ENCODE measurements around the gene USP20.
"Not testable (repeated sequence)": the region's sequence is repeated elsewhere in the genome, so short reads cannot be mapped to it uniquely, and the experiment has no call there.

Gene USP20

GRCh38 chr9:129835128-129835859 is at the start of gene USP20, which contains the start of gene C9orf78:
Gene USP20 (plus strand): TSS chr9:129835458. CDS start chr9:129852556, 17,098 bp downstream.
Gene C9orf78 (minus strand): TSS chr9:129835275. CDS start chr9:129835221, 54 bp downstream.
- FAIRE-seq, result no peak

DNA sequence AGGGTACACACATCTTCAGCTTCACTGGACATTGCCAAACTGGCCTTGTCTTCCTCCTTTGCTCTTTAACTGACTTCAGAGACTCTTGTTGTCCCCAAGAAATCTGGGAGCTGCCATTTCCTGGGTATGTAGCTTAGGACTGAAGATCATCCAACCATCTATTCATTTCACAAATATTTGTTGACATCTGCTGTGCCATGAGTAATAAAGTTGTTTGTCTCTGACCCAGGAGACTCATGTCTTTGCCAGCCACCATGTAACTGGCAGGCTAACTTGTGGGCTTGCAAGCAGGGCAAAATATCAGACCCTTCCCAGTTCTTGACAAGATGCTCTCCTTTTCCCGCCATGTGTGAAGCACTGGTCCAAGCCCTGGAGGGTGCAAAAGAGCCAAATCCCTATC is 49.4 kb upstream of the USP20 start:
- no peak for FAIRE-seq

DNA sequence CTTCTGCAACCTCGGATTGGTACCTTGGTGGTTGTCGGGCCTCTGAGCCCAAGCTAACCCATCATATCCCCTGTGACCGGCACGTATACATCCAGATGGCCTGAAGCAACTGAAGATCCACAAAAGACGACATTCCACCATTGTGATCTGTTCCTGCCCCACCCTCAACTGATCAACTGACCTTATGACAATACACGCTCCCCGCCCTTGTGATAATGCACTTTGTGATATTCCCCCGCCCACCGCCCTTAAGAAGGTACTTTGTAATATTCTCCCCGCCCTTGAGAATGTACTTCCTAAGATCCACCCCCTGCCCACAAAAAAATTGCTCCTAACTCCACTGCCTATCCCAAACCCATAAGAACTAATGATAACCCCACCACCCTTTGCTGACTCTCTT is 48.8 kb upstream of the USP20 start:
- FAIRE-seq, result no peak

- no peak for FAIRE-seq
These were observed 40.7 kb upstream of the USP20 start for GRCh38 chr9:129794549-129794948.

- not testable (repeated sequence) for FAIRE-seq
These were observed 39.2 kb upstream of the USP20 start for GRCh38 chr9:129796029-129796428.

DNA sequence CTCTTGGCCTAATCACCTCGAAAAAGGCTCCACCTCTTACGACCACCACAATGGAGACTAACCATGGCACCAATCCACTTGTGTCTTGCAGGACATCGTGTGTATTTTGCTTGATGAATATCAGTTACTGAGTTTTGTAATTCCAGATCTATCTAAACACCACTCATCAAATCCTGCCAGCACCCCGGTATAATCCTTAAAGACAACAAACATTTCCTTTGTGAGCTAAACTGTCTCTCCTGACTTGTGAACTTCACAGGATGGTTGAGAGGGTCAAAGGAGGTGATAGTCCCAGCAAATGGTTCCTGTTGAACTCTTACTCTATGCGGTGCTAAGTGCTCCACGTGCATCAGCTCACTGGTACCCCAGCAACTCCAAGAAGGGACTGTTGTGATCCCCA is 36.3 kb upstream of the USP20 start:
- no peak for FAIRE-seq

- FAIRE-seq, result no peak
These were observed 33.8 kb upstream of the USP20 start for GRCh38 chr9:129801504-129801903.

DNA sequence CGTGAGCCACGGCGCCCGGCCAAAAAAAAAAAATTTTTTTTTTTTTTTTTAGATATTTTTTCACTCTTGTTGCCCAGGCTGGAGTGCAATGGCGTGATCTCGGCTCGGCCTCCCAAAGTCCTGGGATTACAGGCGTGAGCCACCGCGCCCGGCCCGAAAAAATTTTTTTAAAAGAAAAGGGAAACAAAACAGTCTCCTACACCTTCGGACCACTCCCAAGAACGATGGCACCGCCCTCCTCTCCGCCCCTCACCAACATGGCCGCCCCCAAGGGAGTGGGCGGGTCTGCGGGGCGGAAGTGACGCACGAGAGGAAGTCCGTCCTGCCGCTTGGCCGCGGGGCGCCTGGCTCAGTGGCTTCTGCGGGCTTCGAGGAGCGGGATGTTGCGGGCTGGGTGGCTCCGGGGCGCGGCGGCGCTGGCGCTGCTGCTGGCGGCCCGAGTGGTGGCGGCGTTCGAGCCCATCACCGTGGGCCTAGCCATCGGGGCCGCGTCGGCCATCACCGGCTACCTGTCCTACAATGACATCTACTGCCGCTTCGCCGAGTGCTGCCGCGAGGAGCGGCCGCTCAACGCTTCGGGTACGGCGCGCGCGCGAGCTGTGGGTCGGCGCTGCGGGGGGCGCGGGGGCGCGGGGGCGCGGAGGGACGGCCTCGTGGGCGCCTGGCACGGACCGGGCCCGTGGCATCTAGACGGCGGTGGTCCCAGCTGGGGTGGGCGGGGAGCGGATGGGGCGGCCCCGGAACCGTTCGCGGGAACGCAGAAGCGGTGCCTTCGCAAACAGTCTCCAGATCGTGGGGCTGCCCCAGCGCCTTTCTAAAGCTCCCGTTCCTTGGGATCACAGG is 32.2 kb upstream of the USP20 start, which contains the start of gene TOR1B:
TSS of gene TOR1B (plus strand) at position 352 of the 843 bp plus-strand sequence. CDS start at position 381, 29 bp downstream.
- FAIRE-seq, result peak; percentile 16

GRCh38 chr9:129803676-129804060 is 31.6 kb upstream of the USP20 start:
- FAIRE-seq, result no peak

DNA sequence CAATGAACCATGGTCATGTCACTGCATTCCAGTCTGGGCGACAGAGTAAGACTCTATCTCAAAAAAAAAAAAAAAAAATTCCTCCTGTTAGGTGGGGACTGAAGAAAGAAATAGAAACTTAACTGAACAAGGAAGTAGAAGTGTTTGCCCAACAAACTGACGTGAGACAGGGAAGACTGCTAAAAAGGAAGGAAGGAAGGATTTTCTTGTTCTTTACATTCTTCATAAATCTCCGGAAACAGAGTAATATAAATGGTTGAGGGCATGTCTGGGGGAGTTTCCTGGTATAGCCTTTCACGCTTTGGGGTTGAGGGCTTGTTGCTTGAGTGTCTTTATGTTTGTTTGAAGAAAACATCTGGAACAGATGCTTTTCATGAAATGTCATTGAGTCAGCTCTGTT is 29.2 kb upstream of the USP20 start:
- FAIRE-seq, result no peak

- FAIRE-seq, result no peak
These were observed 25.9 kb upstream of the USP20 start for GRCh38 chr9:129809346-129809745.

- no peak for FAIRE-seq
These were observed 25.1 kb upstream of the USP20 start for GRCh38 chr9:129810116-129810515.

GRCh38 chr9:129810788-129811187 is 24.5 kb upstream of the USP20 start:
- no peak for FAIRE-seq

DNA sequence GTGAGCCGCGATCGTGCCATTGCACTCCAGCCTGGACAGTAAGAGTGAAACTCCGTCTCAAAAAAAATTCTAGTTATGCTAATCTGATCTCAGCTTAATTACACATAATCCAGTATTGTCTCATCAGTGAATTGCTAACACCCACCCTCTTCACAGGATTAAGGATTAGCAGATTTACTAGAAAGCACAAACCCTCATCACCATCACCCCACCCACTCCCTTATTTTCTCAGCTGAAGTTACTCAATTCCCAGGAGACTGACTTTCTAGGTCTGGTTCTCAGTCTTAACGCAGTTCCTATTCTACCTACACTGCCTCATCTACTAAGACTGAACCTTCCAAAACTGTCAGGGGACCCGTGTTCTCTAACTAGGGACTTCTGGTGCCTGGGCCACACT is 23.3 kb upstream of the USP20 start:
- FAIRE-seq, result no peak

- no peak for FAIRE-seq
These were observed 22.9 kb upstream of the USP20 start for GRCh38 chr9:129812385-129812784.

DNA sequence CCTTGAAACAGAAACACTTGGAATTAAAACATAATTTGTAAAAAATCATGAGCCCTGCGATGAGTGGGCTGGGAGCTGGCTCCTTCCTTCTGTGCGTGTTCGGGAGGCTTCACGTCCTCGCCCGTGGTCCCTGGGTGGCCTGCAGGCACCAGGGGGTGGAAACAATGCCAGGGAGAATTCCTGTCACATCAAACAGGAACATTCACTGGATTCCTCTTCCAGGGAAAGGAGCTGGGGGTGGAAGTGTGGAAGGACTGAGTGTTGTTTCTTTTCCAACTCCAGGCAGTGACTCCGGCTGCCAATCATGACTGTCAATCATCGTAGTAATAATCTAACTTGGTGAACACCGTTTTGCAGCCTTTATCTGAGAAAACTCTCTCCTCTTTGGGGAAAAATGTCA is 21.6 kb upstream of the USP20 start:
- FAIRE-seq, result no peak

GRCh38 chr9:129814432-129815223 is 20.6 kb upstream of the USP20 start:
- no peak for FAIRE-seq

DNA sequence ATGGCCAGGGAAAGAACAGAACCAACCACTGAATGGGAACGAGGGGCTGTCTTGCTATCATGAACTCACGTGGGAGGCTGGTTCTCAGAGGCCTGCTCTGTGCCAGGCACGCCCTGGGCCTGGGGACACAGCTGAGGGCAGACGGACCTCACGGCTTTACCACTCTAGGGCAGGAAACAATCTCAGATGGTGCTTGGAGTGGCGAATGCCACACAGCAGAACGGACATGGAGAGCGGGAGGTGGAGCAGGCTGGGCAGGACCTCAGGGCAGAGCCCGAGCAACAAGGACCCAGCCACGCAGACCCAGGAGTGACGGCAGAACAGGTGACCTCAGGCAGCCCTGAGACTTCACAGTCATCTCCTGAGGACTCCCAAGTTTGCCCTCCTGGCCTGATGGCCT is 20.0 kb upstream of the USP20 start:
- no peak for FAIRE-seq

GRCh38 chr9:129816501-129817435 is 18.5 kb upstream of the USP20 start:
- FAIRE-seq, result no peak

DNA sequence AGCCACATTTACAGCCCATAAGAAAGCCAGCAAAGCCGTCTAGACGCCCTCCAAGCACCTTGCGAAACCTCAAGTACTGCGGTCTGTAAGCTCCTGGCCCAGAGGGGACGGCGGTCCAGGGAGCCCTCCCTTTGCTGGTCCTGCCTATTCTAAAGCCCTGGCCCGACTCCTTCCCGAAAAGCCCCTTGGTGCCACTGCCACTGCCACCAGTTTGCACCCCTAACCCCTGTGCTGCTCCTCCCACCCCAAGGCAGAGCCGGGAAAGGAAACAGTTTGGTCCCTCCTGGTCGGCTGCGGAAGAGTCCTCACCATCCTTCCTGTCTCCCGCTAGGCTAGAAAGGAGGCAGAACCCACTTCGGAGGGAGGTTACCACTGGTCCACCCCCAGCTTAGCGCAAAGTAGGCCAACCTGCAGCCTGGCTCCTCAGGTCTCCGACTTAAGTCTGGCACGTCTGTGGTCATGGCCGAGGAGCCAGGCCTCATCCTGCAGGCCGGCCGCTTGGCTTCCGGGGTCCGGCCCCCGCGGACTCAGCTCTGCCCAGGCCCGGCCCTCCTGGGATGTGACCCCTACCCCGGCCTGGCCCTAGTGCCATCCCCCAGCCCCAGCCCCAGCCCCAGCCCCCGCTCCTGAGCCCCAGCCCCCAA is 12.2 kb upstream of the USP20 start:
- no peak for FAIRE-seq

GRCh38 chr9:129823542-129823934 is 11.7 kb upstream of the USP20 start:
- no peak for FAIRE-seq

Data from A204.1 (cell line).